HG02884 (cell line): ENCODE measurements around the gene AGPAT3.

ENCODE experiments used
- ATAC-seq: cut with Tn5 transposase; IDR thresholded peaks from one replicate; pipeline ENCODE4 v1.9.1; 2021; ENCODE audit warnings: mild to moderate bottlenecking, moderate library complexity; ENCODE audit not compliant: unreplicated experiment

The AGPAT3 gene

GRCh38 chr21:43861706-43862105 lies 3.3 kb upstream of the AGPAT3 start:
- ATAC-seq = no peak

- ATAC-seq = no peak
Measured at GRCh38 chr21:43864313-43864961, 586 bp upstream of the AGPAT3 start.

GRCh38 chr21:43865540-43866259 lies 677 bp downstream of the AGPAT3 start:
- no peak for ATAC-seq

- no peak for ATAC-seq
Measured at GRCh38 chr21:43866260-43866629, 1.2 kb downstream of the AGPAT3 start.

GRCh38 chr21:43866659-43867331 lies 1.8 kb downstream of the AGPAT3 start:
- no peak for ATAC-seq

GRCh38 chr21:43867332-43867703 lies 2.3 kb downstream of the AGPAT3 start:
- ATAC-seq = no peak

- no peak for ATAC-seq
Measured at GRCh38 chr21:43867948-43868347, 2.9 kb downstream of the AGPAT3 start.

- ATAC-seq = no peak
Measured at GRCh38 chr21:43868461-43868860, 3.4 kb downstream of the AGPAT3 start.

GRCh38 chr21:43869486-43870325 lies 4.7 kb downstream of the AGPAT3 start:
- ATAC-seq = no peak

GRCh38 chr21:43871487-43871886 lies 6.5 kb downstream of the AGPAT3 start:
- no peak for ATAC-seq

GRCh38 chr21:43872531-43873197 lies 7.6 kb downstream of the AGPAT3 start:
- ATAC-seq = no peak

GRCh38 chr21:43873673-43874072 lies 8.7 kb downstream of the AGPAT3 start:
- ATAC-seq = no peak

GRCh38 chr21:43874085-43874805 lies 9.2 kb downstream of the AGPAT3 start:
- no peak for ATAC-seq

GRCh38 chr21:43876605-43877004 lies 11.6 kb downstream of the AGPAT3 start:
- ATAC-seq = no peak

- ATAC-seq = no peak
Measured at GRCh38 chr21:43877936-43878575, 13.0 kb downstream of the AGPAT3 start.

GRCh38 chr21:43879348-43880110 lies 14.5 kb downstream of the AGPAT3 start:
- no peak for ATAC-seq

- ATAC-seq = no peak
Measured at GRCh38 chr21:43880111-43880985, 15.3 kb downstream of the AGPAT3 start.

- ATAC-seq = no peak
Measured at GRCh38 chr21:43881283-43881682, 16.3 kb downstream of the AGPAT3 start.
